Measurements from ENCODE around the gene HINT3.
"Not testable (repeated sequence)": the region's sequence is repeated elsewhere in the genome, so short reads cannot be mapped to it uniquely, and the experiment has no call there.

HINT3 gene

DNA sequence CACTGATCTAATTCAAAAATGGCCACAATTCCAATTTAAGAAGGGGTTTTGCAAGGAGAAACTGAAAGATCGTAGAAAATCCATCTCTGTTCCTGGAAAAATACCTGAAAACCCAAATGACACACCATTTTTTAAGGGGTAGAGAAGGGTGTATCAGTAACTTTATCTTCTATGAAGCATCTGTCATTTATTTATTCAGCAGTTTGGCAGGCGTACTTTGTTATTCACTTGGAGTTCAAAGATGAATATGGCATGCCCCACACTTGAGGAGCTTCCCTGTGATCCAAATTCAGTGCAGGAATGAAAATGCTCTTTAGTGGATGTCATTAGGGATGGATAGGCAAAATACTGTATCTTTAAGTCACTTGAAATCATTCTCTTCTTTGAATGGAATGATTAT lies 7.2 kb downstream of the HINT3 start:
- DNase-seq, result no peak

DNA sequence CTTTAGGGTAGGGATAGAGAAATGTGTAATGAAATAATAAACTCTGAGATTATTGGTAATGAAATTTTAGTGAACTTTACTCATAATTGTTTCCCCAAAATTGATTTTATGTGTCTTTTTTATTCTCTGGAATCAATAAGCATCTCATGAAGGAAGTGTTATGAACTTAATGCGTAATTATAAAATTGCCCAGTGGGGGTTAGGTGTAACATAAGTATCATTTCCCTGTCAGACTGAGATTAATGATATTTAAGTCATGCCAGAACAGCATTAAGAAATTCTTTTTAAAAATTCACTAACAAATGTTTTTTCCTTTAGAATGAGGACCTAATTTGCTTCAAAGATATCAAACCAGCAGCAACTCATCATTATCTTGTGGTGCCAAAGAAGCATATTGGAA lies 10.0 kb downstream of the HINT3 start:
- no peak for DNase-seq

- DNase-seq, result no peak
These were observed 11.9 kb downstream of the HINT3 start for GRCh38 chr6:125968493-125968892.

- DNase-seq, result no peak
These were observed 14.2 kb downstream of the HINT3 start for GRCh38 chr6:125970760-125971159.

DNA sequence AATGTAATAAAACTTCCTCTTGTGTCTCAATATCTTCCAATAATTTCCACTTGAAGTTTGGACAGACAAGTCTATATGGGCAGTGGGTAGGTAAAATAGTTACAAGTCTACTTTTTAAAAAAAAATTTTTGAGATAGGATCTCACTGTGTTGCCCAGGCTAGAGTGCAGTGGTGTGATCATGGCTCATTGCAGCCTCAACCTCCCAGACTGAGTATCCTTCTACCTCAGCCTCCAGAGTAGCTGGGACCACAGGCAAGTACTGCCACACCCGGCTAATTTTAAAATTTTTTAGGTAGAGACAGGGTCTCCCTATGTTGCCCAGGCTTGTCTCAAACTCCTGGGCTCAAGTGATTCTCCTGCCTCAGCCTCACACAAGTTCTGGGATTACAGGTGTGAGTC lies 15.9 kb downstream of the HINT3 start:
- DNase-seq, result not testable (repeated sequence)

DNA sequence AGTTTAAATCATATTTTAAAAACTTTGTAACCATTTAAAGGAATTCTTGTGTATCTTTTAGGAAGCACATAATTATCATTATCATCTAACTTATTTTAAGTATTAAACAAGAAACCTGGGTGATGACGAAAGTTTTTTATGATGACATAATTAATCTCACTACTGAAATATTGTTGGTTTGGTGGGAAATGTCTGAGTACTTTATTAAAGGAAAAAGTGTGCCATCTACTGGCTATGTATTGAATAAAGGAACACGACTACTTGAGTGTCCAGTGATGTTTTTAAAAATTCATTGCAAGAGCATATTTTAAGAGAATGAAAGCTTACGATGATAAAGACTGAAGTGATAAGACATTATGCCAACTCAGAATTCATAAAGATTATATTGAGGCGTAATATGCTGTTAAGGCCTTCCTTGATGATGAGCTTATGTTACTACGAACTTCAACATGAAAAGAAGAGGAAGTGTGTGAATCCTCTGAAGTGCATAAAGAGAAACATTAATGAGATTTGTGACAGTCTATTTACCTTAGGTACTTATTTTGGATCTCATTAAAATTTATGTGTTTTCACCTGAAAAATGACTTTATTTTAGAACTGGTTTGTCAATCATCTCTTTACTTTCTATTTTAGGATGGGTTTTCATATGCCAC lies 17.8 kb downstream of the HINT3 start:
- no peak for DNase-seq

- no peak for DNase-seq
These were observed 22.5 kb downstream of the HINT3 start for GRCh38 chr6:125979101-125979500.

- no peak for DNase-seq
These were observed 25.1 kb downstream of the HINT3 start for GRCh38 chr6:125981571-125982185.

- DNase-seq, result no peak
These were observed 26.8 kb downstream of the HINT3 start for GRCh38 chr6:125983246-125983945.

DNA sequence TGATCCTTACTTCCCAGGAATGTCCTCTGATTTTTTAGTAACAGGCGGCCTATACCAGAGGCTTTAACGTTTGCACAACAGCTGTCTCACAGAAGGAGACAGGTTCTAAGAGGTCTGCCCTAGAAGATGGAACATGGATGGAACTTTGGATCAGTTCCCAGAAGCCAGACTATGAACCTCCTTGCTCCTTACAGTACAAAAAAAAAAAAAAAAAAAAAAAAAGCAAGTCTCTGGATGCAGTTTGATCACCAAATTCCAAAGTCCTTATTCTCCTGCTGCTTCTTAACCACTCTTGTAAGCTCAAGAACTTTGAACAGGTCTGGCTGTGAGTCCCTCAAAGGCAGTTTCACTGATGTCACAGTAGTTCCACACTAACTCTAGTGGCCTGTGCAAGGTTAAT lies 27.7 kb downstream of the HINT3 start:
- no peak for DNase-seq

DNA sequence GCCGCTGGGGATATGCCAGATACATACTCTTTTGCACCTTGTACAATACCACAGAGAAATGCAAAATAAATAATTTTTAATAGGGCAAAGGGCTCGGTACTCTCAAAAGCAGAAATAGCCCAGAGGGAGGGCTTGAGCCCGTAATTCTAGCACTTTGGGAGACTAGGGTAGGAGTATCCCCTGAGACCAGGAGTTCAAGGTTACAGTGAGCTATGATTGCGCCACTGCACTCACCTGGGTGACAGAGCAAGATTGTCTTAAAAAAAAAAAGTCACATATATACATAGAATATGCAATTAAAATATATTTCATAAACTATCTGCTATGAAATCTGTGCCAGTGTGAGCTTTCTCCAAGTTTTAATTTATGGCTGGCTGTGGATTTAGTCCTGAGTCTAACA lies 29.0 kb downstream of the HINT3 start:
- no peak for DNase-seq

DNA sequence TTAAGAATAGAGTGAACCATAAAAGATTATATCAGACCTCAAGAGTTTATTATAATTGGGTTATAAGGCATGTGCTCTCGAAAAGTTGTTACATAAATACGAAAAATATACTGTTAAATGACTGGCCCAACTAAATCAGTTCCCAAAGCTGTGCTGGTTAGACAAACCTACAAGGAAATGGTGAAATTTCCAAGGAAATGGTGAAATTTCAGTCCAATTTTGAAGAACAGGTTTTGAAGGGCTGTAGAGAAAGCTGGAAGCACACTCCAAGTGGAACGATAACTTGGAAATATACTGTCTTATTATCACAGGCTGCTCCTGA lies 29.4 kb downstream of the HINT3 start:
- DNase-seq, result no peak

DNA sequence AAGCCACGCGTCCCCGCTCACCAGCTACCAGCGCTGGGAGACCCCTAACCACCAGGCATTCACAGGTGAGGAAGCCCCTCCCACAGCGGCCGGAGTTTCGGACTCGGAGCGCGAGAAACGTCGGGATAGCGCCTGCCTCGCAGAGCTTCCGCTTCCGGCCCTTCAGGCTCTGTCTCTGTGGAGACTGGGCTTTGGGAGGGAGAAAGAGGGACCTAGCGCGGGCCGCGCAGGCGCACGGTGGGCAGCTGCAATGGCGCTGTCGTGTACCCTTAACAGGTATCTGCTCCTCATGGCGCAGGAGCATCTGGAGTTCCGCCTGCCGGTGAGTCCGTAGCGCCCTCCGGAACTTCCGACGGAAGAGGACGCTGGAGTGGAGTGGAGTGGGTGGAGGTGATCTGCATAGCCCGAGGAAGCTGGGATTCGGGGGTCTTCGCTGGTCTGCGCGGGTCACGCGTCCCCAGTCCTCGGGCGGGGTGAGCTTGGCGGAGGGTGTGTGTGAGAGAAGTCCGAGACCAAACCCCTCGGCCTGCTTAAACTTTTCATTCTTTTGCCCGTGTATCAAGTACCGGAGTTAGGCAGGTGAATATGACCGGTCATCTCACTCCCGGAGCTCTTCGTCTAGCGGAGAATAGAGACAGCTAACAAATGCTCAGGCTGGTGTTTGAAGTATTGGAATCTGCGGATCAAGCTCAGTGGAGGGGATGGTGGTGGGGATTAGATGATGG lies 29.9 kb downstream of the HINT3 start, which contains the start of gene TRMT11:
Gene TRMT11 (plus strand): TSS at position 240 of the 725 bp plus-strand sequence. CDS start 11 bp downstream, at position 251.
- peak; percentile 88 for DNase-seq

GRCh38 chr6:125987026-125987617 lies 30.6 kb downstream of the HINT3 start:
- no peak for DNase-seq

- DNase-seq, result no peak
These were observed 31.7 kb downstream of the HINT3 start for GRCh38 chr6:125988280-125988679.

DNA sequence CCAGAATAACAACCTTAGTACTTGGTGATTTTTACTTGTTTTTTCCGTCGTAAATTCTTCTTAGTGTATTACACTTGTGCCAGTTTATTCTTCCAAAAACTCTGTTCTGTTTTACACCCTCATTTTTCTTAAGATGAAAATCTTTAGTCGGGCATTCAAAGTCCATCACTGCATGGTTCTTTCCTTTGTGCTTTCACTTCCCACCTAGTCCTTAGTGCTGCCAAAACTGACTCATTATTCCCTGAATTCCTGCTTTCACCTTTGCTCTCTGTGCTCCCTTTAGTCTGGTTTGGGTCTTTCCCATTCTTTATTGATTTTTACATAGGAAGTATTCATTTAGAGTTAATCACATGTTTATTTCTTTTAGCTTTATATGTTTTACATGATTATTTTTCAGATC lies 33.1 kb downstream of the HINT3 start:
- DNase-seq, result no peak

GRCh38 chr6:125991653-125992052 lies 35.1 kb downstream of the HINT3 start:
- no peak for DNase-seq

DNA sequence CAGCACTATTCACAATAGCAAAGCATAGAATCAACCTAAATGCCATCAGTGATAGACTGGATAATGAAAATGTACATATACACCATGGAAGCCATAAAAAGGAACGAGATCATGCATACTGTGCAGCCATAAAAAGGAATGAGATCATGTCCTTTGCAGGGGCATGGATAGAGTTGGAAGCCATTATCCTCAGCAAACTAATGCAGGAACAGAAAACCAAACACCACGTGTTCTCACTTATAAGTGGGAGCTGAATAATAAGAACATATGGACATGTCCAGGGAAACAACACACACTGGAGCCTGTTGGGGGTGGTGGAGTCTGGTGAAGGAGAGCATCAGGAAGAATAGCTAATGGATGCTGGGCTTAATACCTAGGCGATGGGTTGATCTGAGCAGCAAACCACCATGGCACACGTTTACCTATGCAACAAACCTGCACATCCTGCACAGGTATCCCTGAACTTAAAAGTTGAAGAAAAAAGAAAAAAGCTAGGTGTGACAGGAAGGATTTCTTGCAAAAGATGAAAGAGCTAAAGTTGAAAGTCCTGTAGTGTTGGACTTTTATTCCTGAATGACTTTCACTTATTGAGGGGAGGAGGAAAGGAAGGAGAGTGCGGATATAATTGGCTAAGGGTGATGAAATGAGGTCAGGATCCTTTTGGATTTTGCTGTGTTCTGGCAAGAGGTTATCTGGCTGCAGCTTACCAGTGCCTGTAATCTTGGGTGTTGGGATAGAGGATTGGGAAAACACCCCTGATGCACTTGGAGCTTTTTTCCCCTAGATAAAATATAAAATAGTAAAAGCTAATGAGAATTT lies 38.3 kb downstream of the HINT3 start:
- no peak for DNase-seq

DNA sequence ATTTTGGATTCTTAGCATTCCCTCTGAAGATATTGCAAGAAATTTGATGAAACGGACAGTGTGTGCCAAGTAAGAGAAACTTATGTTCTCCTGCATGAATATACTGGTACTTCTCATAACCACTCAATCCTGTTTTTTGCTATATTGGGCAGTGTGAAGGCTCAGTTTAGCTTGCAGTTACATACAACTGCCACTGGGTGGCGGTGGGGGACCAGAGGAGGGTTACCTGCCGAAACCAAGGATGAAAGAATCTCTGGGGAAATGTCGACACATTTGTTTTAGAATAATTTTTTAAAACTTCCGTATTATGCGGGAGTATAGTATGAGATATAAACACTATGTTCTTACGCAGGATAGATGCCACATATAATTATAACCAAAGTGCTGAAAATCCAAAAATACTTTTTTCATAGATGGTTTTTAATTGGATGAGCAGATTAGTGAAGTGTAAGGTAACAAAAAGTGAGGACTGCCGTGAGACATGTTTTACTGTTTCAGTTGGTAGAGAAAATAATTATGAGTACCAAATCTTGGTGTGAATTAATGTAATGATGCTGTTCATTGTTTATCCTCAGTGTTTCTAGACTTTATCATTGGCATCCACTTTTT lies 39.5 kb downstream of the HINT3 start:
- DNase-seq, result peak; percentile 73

DNA sequence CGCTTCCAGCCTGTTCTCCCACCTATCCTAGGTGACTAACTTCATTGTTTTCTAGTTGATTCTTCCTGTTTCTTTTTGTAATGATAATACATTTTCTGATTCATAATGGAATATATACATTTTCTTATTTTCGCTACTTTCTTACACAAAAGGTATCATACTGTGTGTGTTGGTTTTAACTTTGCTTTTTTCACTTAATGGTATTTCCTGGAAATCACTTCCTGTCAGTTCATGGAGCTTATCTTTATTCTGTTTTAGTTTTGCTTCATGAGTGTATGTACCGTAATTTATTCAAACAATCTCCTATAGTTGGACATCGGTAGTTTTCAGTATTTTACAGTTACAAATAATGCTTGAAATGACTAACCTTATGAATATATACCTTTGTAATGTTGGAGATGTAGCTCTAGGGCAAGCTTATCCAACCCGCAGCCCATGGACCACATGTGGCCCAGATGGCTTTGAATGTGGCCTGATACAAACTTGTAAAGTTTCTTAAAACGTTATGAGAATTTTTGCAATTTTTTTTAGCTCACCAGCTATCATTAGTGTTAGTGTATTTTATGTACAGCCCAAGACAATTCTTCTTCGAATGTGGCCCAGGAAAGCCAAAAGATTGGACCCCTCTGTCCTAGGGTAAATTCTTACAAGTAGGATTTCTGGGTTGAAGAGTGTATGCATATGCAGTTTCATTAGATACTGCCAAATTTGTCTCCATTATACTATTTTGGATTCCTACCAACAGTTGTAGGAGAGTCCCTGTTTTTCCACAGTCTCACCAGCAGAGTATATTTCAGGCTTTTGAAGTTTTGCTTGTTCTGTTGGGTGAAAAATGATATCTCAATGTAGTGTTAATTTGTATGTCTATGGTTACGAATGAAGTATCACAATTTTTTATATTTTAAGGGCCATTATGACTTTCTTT lies 46.4 kb downstream of the HINT3 start:
- DNase-seq, result no peak

DNA sequence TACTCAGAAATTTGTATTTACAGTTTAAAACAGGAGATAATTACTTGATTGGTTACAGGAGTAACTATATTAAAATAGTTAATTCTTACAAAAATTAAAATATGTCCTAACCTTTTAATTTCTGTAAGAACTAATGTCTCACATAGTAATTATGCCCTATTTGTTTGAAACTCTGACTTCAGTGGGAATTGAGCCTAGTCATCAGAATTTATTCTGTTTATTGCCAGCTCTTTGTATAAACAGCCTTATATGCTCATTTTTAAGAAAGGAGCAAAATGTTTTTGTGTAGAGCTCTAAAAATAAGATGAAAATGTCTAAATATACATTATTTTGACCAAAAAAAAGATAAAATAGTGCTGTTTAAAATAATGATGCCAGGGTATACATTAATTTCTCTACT lies 51.2 kb downstream of the HINT3 start:
- no peak for DNase-seq

Measured in stimulated activated CD4-positive, alpha-beta T cell treated with anti-CD3 and anti-CD28 coated beads, Interleukin-15, amount 100 ng/mL, for 24 hours (primary cell).